WTC11 (cell line): Measurements from ENCODE around the gene IGF2BP1. TPM values are rescaled to one million over a fixed set of nuclear protein-coding genes. Genes with fewer than 3 reads are reported as not detected.

ENCODE experiments used
- ATAC-seq: fragments of 200-7000 bp; cut with Tn5 transposase; 2 replicates; pipeline ENCODE4 v1.10.0; 2021; ENCODE audit warnings: mild to moderate bottlenecking, moderate library complexity
- CTCF ChIA-PET: fragments of 300-600 bp; sonication (Branson Sonifier 250); formaldehyde crosslinking; loops from one replicate; lab custom pipeline; 2021; ENCODE audit warnings: antibody characterized with exemption; lab: Charles Lee
- POLR2A ChIA-PET: fragments of 350-600 bp; sonication (Branson Sonifier 250); formaldehyde crosslinking; loops from one replicate; lab custom pipeline; 2021; ENCODE audit warnings: antibody characterized with exemption; lab: Charles Lee
- DNase-seq: peaks from one replicate; pipeline ENCODE4 v3.0.0; 2021; ENCODE audit warnings: low spot score
- H3K27ac Mint-ChIP-seq: 2 replicates; pipeline ENCODE4 v1.8.0; 2021; ENCODE audit warnings: mixed read lengths
- H3K27me3 Mint-ChIP-seq: 2 replicates; pipeline ENCODE4 v1.8.0; 2021; ENCODE audit warnings: low read depth, mild to moderate bottlenecking, moderate library complexity, mixed read lengths
- H3K36me3 Mint-ChIP-seq: 2 replicates; pipeline ENCODE4 v1.8.0; 2021; ENCODE audit warnings: mixed read lengths
- H3K4me1 Mint-ChIP-seq: 2 replicates; pipeline ENCODE4 v1.8.0; 2022; ENCODE audit warnings: mixed read lengths
- H3K4me3 Mint-ChIP-seq: 2 replicates; pipeline ENCODE4 v1.8.0; 2021; ENCODE audit warnings: mild to moderate bottlenecking, moderate library complexity, mixed read lengths
- H3K9me3 Mint-ChIP-seq: 2 replicates; pipeline ENCODE4 v1.8.0; 2021; ENCODE audit warnings: mixed read lengths
- AFF4 ChIP-seq: sonication (generic); formaldehyde crosslinking; IDR thresholded peaks from 2 replicates; pipeline ENCODE4 v1.8.1; 2023; ENCODE audit warnings: mild to moderate bottlenecking, missing genetic modification reagents, borderline replicate concordance
- ATF1 ChIP-seq: sonication (generic); formaldehyde crosslinking; IDR thresholded peaks from 2 replicates; pipeline ENCODE4 v1.8.1; 2023; ENCODE audit warnings: mild to moderate bottlenecking, moderate library complexity, missing genetic modification reagents
- CREM ChIP-seq: sonication (generic); formaldehyde crosslinking; IDR thresholded peaks from 2 replicates; pipeline ENCODE4 v1.8.1; 2022; ENCODE audit warnings: mild to moderate bottlenecking, missing genetic modification reagents, moderate library complexity
- ELF4 ChIP-seq: sonication (generic); formaldehyde crosslinking; IDR thresholded peaks from 2 replicates; pipeline ENCODE4 v1.8.1; 2022; ENCODE audit warnings: low read depth, mild to moderate bottlenecking, moderate library complexity, missing genetic modification reagents
- ETV6 ChIP-seq: sonication (generic); formaldehyde crosslinking; IDR thresholded peaks from 2 replicates; pipeline ENCODE4 v1.8.1; 2022; ENCODE audit warnings: mild to moderate bottlenecking, missing genetic modification reagents
- JUN ChIP-seq: sonication (generic); formaldehyde crosslinking; IDR thresholded peaks from 2 replicates; pipeline ENCODE4 v1.8.0; 2023; ENCODE audit warnings: mild to moderate bottlenecking, missing genetic modification reagents
- KAT7 ChIP-seq: sonication (generic); formaldehyde crosslinking; IDR thresholded peaks from 2 replicates; pipeline ENCODE4 v1.8.1; 2023; ENCODE audit warnings: missing genetic modification reagents, mild to moderate bottlenecking, borderline replicate concordance
- STAT6 ChIP-seq: sonication (generic); formaldehyde crosslinking; conservative IDR thresholded peaks from 2 replicates; pipeline ENCODE4 v1.8.1; 2023; ENCODE audit warnings: mild to moderate bottlenecking, low read depth, missing genetic modification reagents, moderate library complexity
- TCF7 ChIP-seq: sonication (generic); formaldehyde crosslinking; IDR thresholded peaks from 2 replicates; pipeline ENCODE4 v1.8.0; 2022; ENCODE audit warnings: mild to moderate bottlenecking, low read depth, missing genetic modification reagents, moderate library complexity
- TEAD4 ChIP-seq: sonication (generic); formaldehyde crosslinking; IDR thresholded peaks from 2 replicates; pipeline ENCODE4 v1.8.0; 2022; ENCODE audit warnings: mild to moderate bottlenecking, missing genetic modification reagents
- TP53 ChIP-seq: sonication (generic); formaldehyde crosslinking; IDR thresholded peaks from 2 replicates; pipeline ENCODE4 v1.8.1; 2023; ENCODE audit warnings: mild to moderate bottlenecking, missing genetic modification reagents
- ZNF138 ChIP-seq: sonication (generic); formaldehyde crosslinking; conservative IDR thresholded peaks from 2 replicates; pipeline ENCODE4 v1.8.1; 2022; ENCODE audit warnings: mild to moderate bottlenecking, moderate library complexity, missing genetic modification reagents
- ZNF317 ChIP-seq: sonication (generic); formaldehyde crosslinking; IDR thresholded peaks from 2 replicates; pipeline ENCODE4 v1.8.1; 2023; ENCODE audit warnings: low read depth, mild to moderate bottlenecking, moderate library complexity, missing genetic modification reagents, borderline replicate concordance
- ZNF532 ChIP-seq: fragments of 250-450 bp; sonication (Bioruptor Pico); IDR thresholded peaks from 2 replicates; pipeline ENCODE4 v1.9.0; 2021; ENCODE audit warnings: mild to moderate bottlenecking, borderline replicate concordance
- total RNA-seq: library from RNA; stranded (reverse); gene quantifications from 3 replicates; pipeline ENCODE4 v1.2.3, GENCODE V29; 2021
- TF ChIP-seq, protein P1 (sequence below): fragments of 250-450 bp; sonication (Bioruptor Pico); IDR thresholded peaks from 2 replicates; pipeline ENCODE4 v1.9.0; 2021; ENCODE audit warnings: moderate library complexity, mild to moderate bottlenecking, inconsistent platforms, borderline replicate concordance
- TF ChIP-seq, protein P2 (sequence below): sonication (generic); formaldehyde crosslinking; IDR thresholded peaks from 2 replicates; pipeline ENCODE4 v1.8.1; 2022; ENCODE audit warnings: mild to moderate bottlenecking, missing genetic modification reagents, moderate library complexity, borderline replicate concordance

Gene IGF2BP1
- total RNA-seq, 1 experiment from 2014 or later = 392 TPM

DNA sequence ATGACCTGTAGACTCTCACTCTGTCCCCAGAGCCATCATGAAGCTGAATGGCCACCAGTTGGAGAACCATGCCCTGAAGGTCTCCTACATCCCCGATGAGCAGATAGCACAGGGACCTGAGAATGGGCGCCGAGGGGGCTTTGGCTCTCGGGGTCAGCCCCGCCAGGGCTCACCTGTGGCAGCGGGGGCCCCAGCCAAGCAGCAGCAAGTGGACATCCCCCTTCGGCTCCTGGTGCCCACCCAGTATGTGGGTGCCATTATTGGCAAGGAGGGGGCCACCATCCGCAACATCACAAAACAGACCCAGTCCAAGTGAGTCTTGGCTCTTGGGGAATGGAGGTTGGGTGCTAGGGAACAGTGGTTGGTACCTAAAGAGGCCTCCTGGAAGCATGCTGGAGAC, 41.0 kb downstream of the IGF2BP1 start:
- Mint-ChIP-seq H3K9me3 (no peaks in the 10 kb centered on the region), H3K4me1 (peaks cover 11% of the 10 kb centered on the region), H3K27ac (no peak overlapping the region), H3K27me3 (no peaks in the 10 kb centered on the region), H3K4me3 (no peak overlapping the region), H3K36me3 (peaks cover 63% of the 10 kb centered on the region)
- no peak for TF ChIP-seq ZNF532
- TF ChIP-seq TP53 (CRISPR knock-in tag) = no peak
- TF ChIP-seq, protein P1, sequence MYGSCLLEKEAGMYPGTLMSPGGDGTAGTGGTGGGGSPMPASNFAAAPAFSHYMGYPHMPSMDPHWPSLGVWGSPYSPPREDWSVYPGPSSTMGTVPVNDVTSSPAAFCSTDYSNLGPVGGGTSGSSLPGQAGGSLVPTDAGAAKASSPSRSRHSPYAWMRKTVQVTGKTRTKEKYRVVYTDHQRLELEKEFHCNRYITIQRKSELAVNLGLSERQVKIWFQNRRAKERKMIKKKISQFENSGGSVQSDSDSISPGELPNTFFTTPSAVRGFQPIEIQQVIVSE (CRISPR knock-in tag) = no peak
- no peak for TF ChIP-seq TCF7 (CRISPR knock-in tag)
- TF ChIP-seq CREM (CRISPR knock-in tag) = no peak
- TF ChIP-seq AFF4 = no peak
- no peak for TF ChIP-seq KAT7 (CRISPR knock-in tag)
- TF ChIP-seq ZNF138 (CRISPR knock-in tag) = no peak
- TF ChIP-seq ZNF317 (CRISPR knock-in tag) = no peak
- TF ChIP-seq ATF1 (CRISPR knock-in tag) = no peak
- TF ChIP-seq ELF4 (CRISPR knock-in tag) = no peak
- TF ChIP-seq, protein P2, sequence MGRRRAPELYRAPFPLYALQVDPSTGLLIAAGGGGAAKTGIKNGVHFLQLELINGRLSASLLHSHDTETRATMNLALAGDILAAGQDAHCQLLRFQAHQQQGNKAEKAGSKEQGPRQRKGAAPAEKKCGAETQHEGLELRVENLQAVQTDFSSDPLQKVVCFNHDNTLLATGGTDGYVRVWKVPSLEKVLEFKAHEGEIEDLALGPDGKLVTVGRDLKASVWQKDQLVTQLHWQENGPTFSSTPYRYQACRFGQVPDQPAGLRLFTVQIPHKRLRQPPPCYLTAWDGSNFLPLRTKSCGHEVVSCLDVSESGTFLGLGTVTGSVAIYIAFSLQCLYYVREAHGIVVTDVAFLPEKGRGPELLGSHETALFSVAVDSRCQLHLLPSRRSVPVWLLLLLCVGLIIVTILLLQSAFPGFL (CRISPR knock-in tag) = no peak
- TF ChIP-seq ETV6 (CRISPR knock-in tag) = no peak
- no peak for TF ChIP-seq JUN
- TF ChIP-seq TEAD4 = no peak
- no peak for TF ChIP-seq STAT6 (CRISPR knock-in tag)
- CTCF ChIA-PET = no interaction called here
- ATAC-seq (no peak), DNase-seq (no peak)
- POLR2A ChIA-PET = no interaction called here
